Measurements from ENCODE around the gene DCX.

DNA sequence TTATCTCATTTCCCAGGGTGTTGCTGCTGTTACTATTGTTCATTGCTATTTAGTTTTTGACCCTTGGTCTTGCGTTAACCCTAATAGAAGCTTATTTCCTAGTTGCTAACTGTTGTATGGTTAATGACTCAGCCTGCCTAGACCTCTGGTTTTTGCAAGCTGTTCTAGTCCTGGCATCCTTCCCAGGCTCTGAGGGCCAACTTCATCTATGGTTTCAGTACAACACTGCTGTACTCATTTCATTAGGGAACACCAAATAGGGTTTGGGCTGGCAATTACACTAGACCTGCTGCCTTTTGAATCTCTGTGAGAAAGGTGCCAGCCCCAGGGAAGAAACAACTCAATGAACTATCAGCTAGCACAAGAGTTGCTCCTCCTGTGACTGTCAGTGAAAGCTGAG is 59.6 kb downstream of the DCX start:
- no peak for TF ChIP-seq POLR2A (IDR thresholded peaks at IDR 0.05)
- TF ChIP-seq, protein P1, sequence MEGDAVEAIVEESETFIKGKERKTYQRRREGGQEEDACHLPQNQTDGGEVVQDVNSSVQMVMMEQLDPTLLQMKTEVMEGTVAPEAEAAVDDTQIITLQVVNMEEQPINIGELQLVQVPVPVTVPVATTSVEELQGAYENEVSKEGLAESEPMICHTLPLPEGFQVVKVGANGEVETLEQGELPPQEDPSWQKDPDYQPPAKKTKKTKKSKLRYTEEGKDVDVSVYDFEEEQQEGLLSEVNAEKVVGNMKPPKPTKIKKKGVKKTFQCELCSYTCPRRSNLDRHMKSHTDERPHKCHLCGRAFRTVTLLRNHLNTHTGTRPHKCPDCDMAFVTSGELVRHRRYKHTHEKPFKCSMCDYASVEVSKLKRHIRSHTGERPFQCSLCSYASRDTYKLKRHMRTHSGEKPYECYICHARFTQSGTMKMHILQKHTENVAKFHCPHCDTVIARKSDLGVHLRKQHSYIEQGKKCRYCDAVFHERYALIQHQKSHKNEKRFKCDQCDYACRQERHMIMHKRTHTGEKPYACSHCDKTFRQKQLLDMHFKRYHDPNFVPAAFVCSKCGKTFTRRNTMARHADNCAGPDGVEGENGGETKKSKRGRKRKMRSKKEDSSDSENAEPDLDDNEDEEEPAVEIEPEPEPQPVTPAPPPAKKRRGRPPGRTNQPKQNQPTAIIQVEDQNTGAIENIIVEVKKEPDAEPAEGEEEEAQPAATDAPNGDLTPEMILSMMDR (IDR thresholded peaks at IDR 0.05): no peak
